Stomach (tissue), 9 donors: ENCODE measurements around the gene CRADD. TPM values are rescaled to one million over a fixed set of nuclear protein-coding genes. Genes with fewer than 3 reads are reported as not detected.
"Not testable (repeated sequence)": the region's sequence is repeated elsewhere in the genome, so short reads cannot be mapped to it uniquely, and the experiment has no call there.

Experiments used
- DNase-seq, 2 donors: peaks; one replicate each; pipeline versions ENCODE4 v3.0.0 to v3.0.0-alpha.2; 2013 to 2019
- H3K27ac ChIP-seq, 5 donors: fragments of 200-600 bp in 4 of 5; sonication (generic) in 4 of 5; one replicate each; pipeline ENCODE4 v1.5.1; 2013 to 2019; ENCODE audit warnings: mild to moderate bottlenecking in 1 of 5, moderate library complexity in 1 of 5
- H3K27me3 ChIP-seq, 3 donors: fragments of 200-600 bp; sonication (generic); one replicate each; pipeline ENCODE4 v1.5.1; 2017 to 2019; ENCODE audit warnings: mixed run types in 1 of 3
- H3K36me3 ChIP-seq, 4 donors: fragments of 200-600 bp; sonication (generic); 1 replicate in 3 of 4; 2 replicates in 1 of 4; pipeline ENCODE4 v1.5.1; 2016 to 2019
- H3K4me1 ChIP-seq, 4 donors: fragments of 200-600 bp; sonication (generic); one replicate each; pipeline ENCODE4 v1.5.1; 2016 to 2019
- H3K4me3 ChIP-seq, 4 donors: fragments of 200-600 bp; sonication (generic) in 3 of 4; one replicate each; pipeline ENCODE4 v1.5.1; 2016 to 2019; ENCODE audit warnings: mild to moderate bottlenecking in 1 of 4
- H3K9me3 ChIP-seq, 4 donors: fragments of 200-600 bp; sonication (generic); one replicate each; pipeline ENCODE4 v1.5.1; 2016 to 2019
- CTCF ChIP-seq, 7 experiments: fragments of 450-650 bp in 4 of 7; fragments of 200-600 bp in 3 of 7; sonication (generic) in 3 of 7; IDR thresholded peaks; one replicate each; pipeline ENCODE4 v1.5.1; 2016 to 2019; ENCODE audit warnings: antibody characterized with exemption in 7 of 7, control low read depth in 2 of 7, mild to moderate bottlenecking in 1 of 7
- EP300 ChIP-seq: sonication (generic); formaldehyde crosslinking; IDR thresholded peaks from one replicate; pipeline ENCODE4 v1.6.1; 2017; ENCODE audit warnings: antibody characterized with exemption
- POLR2A ChIP-seq, 4 donors: fragments of 450-650 bp; IDR thresholded peaks; one replicate each; pipeline ENCODE4 v1.6.1; 2016; ENCODE audit warnings: antibody characterized with exemption in 4 of 4, control low read depth in 2 of 4, mild to moderate bottlenecking in 1 of 4, moderate library complexity in 1 of 4
- POLR2AphosphoS5 ChIP-seq, 3 donors: sonication (generic); formaldehyde crosslinking; IDR thresholded peaks; one replicate each; pipeline ENCODE4 v1.6.1; 2016; ENCODE audit warnings: antibody characterized with exemption in 3 of 3
- WGBS, 5 donors: extraction: QIAGEN DNeasy Blood & Tissue Kit in 3 of 5; methylation state at CpG; one replicate each; pipeline versions ENCODE4 v1.1.5 to v1.1.7; 2013 to 2018; 5-methylcytosine and 5-hydroxymethylcytosine counted together
- intact Hi-C: fragments of 100-400 bp; cut with DNase I; formaldehyde crosslinking; loops from one replicate; pipeline ENCODE4 v1.15.1; 2023; ENCODE audit warnings: low total_unique reads
- polyA plus RNA-seq, 3 donors: library from polyadenylated mRNA; stranded (reverse); fragments of 200-250 nt; gene quantifications; one replicate each; pipeline ENCODE4 v1.2.3, GENCODE V29; 2013
- total RNA-seq, 5 donors: library from RNA; depleted of rRNA; stranded (reverse); fragments of >200 nt; gene quantifications; one replicate each; pipeline versions ENCODE4 v1.1.0 to v1.2.3, GENCODE V29; 2014 to 2016
- donor health status: healthy with polysubstance abuse.
- donor health status: Bipolar disorder and iron deficiency.
- donor health status: healthy.

Gene CRADD
- total and polyA plus RNA-seq, 8 donors = 2.3 to 30.9 (median 17.1) TPM

GRCh38 chr12:93884794-93885460, 207.8 kb downstream of the CRADD start:
- no peaks in the 10 kb centered on the region for H3K36me3 ChIP-seq
- no peak for DNase-seq
- no peak overlapping the region for H3K27ac ChIP-seq
- no peak overlapping the region for H3K4me3 ChIP-seq
- intact Hi-C loops = no loop called here
- no peak for TF ChIP-seq POLR2AphosphoS5 (IDR thresholded peaks at IDR 0.05)
- TF ChIP-seq POLR2A (IDR thresholded peaks at IDR 0.05) = no peak
- no peak for TF ChIP-seq EP300
- no peak for TF ChIP-seq CTCF (IDR thresholded peaks at IDR 0.05)
- H3K27me3 ChIP-seq = no peaks in the 10 kb centered on the region
- 75 to 88% (median 86%) methylated on average over 5 of the region's 5 CpGs for WGBS, 5 donors
- no peaks in the 10 kb centered on the region for H3K9me3 ChIP-seq
- no peaks in the 10 kb centered on the region for H3K4me1 ChIP-seq

DNA sequence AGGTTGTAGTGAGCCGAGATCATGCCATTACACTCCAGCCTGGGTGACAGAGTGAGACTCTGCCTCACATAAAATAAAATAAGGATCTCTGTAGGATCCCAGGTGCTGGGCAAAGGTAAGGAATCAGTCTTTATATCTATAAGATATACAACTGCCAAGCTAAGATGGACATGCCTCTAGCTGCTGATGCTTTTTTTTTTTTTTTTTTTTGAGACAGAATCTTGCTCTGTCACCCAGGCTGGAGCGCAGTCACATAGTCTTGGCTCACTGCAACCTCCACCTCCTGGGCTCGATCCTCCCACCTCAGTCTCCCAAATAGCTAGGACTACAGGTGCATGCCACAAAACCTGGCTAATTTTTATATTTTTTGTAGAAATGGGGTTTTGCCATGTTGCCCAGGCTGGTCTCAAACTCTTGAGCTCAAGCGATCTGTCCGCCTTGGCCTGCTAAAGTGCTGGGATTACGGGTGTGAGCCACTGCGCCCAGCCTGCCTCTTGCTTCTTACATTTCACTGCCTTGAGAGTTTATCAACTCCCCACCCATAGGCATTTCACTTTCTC, 208.9 kb downstream of the CRADD start:
- 71 to 89% (median 73%) methylated on average over 7 of the region's 7 CpGs for WGBS, 5 donors
- intact Hi-C loops, H3K4me1 ChIP-seq, H3K4me3 ChIP-seq, DNase-seq, H3K27ac ChIP-seq, H3K36me3 ChIP-seq, H3K9me3 ChIP-seq, H3K27me3 ChIP-seq: not testable (repeated sequence)

DNA sequence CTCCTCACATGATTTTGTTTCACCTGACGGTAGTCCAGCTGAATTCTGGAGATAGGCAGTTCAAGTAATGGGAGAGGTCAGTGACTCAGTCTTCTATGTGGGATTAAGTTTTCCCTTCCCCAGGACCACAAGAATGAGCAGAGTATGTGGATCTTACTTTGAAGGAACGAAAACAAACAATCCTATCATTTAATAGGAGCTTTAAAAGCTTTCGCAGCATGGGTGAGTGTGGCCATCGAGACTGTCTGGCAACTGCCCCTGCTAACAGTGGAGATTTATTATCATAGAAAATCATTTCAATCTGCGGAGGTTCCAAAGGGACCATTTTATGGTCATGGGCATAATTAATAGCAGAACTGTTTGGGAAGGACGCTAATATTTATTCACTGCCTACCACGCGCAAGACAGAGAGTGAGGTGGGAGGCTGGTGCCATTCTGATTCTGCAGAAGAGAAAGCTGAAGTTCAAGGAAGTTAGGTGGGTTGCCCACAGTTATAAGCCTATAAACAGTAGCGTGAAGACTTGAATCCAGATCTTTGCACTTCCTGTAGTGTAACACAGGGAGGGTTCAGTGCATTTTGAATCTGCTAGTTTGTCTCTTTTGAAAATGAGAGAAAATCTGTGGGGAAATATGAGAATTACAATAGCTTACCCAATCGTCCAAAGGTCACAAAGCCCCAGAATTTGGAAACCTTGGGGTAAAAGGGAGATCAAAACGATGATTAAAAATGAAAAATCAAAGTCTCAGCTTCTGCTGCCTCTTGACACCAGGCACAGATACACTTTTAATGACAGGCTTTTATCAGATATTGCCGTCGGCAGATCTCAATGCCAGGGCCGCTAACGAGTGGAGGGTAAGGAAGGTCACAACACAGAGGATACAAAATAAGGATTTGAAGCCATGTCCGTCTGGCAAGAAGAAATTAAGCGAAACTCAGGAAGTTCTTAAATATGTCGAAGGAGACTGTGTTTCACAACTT, 209.6 kb downstream of the CRADD start:
- peak in 1 of 2 donors; percentile 37 for DNase-seq
- H3K9me3 ChIP-seq = no peaks in the 10 kb centered on the region
- H3K4me3 ChIP-seq = no peak overlapping the region
- intact Hi-C loops = no loop called here
- no peaks in the 10 kb centered on the region for H3K27me3 ChIP-seq
- TF ChIP-seq POLR2AphosphoS5 (IDR thresholded peaks at IDR 0.05) = no peak
- TF ChIP-seq POLR2A (IDR thresholded peaks at IDR 0.05) = no peak
- TF ChIP-seq EP300 = no peak
- TF ChIP-seq CTCF (IDR thresholded peaks at IDR 0.05) = no peak
- H3K36me3 ChIP-seq = no peaks in the 10 kb centered on the region
- 61 to 81% (median 68%) methylated on average over 18 of the region's 18 CpGs for WGBS, 5 donors
- H3K27ac ChIP-seq = no peak overlapping the region
- H3K4me1 ChIP-seq = no peaks in the 10 kb centered on the region

DNA sequence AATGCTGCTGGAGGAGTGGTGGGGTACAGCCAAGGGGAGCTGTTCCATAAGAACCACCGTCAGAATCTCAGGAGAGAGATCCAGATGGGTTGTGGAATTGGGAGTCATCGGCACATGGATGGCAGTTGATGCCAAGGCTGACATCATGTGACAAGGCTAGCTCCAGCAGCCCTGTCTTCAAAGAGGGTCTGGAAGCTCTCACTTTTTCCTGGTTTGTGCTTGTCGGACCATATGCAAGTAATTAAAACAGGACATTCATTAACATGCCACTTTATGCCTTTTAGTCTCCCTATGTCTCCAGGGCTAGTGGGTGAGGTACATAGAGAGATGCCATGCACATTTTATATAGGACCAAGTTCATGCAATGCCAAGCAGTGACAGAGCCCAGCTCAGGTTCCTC, 211.8 kb downstream of the CRADD start:
- Histone ChIP-seq H3K4me1 (peaks cover 0 to 21% (median 15%) of the 10 kb centered on the region in 4 donors), H3K9me3 (no peaks in the 10 kb centered on the region), H3K27me3 (no peaks in the 10 kb centered on the region), H3K36me3 (no peaks in the 10 kb centered on the region), H3K27ac (no peak overlapping the region), H3K4me3 (no peak overlapping the region)
- 91 to 95% (median 93%) methylated on average over 3 of the region's 3 CpGs for WGBS, 5 donors
- intact Hi-C loops = no loop called here
- TF ChIP-seq CTCF (IDR thresholded peaks at IDR 0.05) = no peak
- TF ChIP-seq POLR2AphosphoS5 (IDR thresholded peaks at IDR 0.05) = no peak
- no peak for TF ChIP-seq POLR2A (IDR thresholded peaks at IDR 0.05)
- no peak for DNase-seq
